Stimulated activated CD8-positive, alpha-beta memory T cell treated with anti-CD3 and anti-CD28 coated beads, Interleukin-2, amount 100 ng/mL, for 1 hour (primary cell): Measurements from ENCODE around the gene RAPGEF6.
"Not testable (repeated sequence)": the region's sequence is repeated elsewhere in the genome, so short reads cannot be mapped to it uniquely, and the experiment has no call there.

Source experiments
- DNase-seq, 2 donors: peaks; one replicate each; pipeline ENCODE4 v3.0.0-alpha.2; 2020; ENCODE audit warnings: low read depth in 2 of 2

The RAPGEF6 gene, protein sequence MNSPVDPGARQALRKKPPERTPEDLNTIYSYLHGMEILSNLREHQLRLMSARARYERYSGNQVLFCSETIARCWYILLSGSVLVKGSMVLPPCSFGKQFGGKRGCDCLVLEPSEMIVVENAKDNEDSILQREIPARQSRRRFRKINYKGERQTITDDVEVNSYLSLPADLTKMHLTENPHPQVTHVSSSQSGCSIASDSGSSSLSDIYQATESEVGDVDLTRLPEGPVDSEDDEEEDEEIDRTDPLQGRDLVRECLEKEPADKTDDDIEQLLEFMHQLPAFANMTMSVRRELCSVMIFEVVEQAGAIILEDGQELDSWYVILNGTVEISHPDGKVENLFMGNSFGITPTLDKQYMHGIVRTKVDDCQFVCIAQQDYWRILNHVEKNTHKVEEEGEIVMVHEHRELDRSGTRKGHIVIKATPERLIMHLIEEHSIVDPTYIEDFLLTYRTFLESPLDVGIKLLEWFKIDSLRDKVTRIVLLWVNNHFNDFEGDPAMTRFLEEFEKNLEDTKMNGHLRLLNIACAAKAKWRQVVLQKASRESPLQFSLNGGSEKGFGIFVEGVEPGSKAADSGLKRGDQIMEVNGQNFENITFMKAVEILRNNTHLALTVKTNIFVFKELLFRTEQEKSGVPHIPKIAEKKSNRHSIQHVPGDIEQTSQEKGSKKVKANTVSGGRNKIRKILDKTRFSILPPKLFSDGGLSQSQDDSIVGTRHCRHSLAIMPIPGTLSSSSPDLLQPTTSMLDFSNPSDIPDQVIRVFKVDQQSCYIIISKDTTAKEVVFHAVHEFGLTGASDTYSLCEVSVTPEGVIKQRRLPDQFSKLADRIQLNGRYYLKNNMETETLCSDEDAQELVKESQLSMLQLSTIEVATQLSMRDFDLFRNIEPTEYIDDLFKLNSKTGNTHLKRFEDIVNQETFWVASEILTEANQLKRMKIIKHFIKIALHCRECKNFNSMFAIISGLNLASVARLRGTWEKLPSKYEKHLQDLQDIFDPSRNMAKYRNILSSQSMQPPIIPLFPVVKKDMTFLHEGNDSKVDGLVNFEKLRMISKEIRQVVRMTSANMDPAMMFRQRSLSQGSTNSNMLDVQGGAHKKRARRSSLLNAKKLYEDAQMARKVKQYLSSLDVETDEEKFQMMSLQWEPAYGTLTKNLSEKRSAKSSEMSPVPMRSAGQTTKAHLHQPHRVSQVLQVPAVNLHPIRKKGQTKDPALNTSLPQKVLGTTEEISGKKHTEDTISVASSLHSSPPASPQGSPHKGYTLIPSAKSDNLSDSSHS (N-terminal part only)

DNA sequence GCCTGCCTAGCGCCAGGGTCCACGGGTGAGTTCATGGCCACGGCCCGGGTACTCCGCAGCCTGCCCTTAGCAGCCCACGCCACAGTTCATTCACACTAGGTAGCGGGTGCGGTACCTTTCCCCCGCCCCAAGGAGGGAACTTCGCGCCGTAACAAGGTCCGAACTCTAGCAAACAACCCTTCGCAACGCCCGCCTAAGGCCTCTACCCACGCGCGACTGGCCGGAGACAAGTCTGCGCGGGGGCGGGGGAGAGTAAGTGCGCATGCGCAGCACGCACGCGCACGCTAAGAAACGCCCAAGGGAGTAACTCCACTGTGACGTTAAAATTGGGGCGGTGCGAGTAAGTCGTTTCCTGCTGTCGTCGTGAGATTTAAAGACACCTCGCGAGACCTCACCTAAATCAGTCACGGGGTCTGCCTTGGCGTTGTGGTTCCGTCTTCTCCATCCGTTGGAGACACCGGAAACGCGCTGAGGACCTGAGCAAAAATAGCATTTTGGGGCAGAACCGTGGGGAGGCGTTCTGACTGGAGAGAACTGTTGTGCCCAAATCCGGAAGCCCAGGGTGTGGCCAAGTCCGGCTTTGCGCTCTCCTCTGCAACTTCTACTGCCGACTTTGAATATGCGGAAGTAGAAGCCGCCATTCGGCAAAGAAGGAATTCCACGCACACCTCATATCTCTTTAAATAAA is at the start of gene RAPGEF6:
RAPGEF6 (minus strand) TSS at position 234 of the 688 bp plus-strand sequence; CDS start at position 35, 199 bp downstream.
- peak; percentile 87 to 92 for DNase-seq

DNA sequence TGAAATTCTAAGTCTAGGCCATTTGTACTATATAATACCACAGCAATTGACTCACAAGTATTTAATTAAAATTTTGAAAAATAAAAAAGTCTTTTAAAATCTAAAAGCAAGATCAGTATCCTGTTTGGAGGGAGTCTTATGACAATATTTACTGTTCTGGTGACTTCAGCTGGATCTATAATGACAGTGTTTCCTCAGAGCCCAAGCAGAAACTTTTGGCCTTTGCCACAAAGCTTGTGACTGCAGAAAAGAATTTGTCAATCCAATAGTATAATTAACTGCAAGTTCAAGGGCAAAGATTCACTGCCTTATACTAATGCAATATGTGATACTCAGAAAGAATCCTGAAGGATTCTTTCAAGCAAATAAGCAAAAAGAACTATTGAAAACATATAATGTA is 49.6 kb upstream of the RAPGEF6 start:
- no peak for DNase-seq

DNA sequence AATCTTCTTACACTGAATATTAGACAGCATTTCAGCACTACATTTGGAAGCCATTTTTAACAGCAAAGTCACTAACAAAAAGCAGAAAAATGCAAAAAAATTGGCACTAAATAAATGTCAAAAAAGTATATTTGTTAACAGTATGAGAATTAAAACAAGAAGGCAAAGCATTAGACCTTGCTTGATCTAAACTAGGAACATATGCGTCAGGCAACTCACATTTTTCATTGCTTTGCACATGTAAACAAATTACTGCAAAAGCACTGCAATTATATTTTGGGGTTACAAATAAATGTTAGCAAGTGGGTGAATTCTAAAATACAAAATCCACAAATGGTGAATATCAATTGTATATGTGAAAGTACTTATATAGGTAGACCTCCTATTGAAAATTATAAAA is 49.0 kb upstream of the RAPGEF6 start:
- DNase-seq = no peak

DNA sequence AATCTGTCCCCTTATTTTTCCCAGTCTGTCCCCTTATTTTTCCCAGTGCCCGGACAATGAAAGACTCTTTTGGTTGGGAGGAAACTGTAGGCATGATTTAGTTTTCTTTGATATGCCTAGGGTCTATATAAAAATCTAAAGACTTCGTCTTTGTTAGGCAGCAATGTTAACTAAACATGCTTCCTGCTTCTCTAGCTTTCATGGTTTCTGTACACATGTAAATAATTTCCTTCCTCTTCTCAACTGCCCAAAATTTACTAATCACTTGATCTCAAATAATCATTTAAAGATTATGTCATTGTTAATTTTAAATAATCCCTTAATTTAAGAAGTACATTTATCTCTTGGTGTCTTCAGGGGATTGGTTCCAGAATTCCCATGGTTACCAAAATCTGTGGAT is 47.8 kb upstream of the RAPGEF6 start:
- DNase-seq = no peak

DNA sequence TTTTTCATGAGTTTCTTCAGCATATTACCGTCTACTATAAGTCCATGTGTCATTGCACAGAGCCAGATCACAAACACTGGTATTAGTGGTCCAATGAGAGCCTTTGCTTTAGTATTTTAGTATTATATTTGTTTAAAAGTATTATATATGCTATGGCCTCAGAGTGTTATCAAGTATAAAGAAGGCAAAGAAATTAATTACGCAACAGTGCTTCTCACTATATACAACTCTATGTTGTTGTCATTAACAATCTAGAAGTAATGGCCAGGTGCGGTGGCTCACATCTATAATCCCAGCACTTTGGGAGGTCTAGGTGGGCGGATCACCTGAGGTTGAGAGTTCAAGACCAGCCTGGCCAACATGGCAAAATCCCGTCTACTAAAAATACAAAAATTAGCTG is 47.1 kb upstream of the RAPGEF6 start:
- no peak for DNase-seq

DNA sequence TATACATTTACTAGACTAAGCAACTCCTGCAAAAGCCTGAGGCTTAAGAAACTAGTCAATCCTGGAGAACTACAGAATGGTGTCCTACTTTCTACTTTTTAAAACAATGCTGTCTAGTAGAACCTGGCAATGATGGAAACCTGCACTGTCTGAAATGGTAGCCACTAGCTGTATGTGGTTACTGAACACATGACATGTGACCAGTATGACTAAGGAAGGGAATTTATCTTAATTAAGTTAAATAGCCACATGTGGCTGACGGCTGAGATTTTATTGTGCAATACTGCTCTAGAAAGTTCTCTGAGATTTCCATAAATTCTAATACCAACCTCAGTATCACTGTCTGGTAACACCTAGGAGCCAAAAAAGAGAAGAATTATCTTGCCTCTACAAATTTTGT is 44.9 kb upstream of the RAPGEF6 start:
- DNase-seq = no peak

DNA sequence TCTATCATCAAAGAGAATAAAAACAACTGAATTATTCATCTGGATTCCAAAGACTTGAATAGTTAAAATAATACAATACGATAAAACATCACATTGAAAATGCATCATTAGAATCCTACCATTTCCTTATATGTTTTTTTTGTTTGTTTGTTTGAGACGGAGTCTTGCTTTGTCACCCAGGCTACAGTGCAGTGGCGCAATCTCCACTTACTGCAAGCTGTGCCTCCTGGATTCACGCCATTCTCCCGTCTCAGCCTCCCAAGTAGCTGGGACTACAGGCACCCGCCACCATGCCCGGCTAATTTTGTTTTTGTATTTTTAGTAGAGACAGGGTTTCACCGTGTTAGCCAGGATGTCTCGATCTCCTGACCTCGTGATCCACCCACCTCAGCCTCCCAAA is 43.2 kb upstream of the RAPGEF6 start:
- DNase-seq = not testable (repeated sequence)

DNA sequence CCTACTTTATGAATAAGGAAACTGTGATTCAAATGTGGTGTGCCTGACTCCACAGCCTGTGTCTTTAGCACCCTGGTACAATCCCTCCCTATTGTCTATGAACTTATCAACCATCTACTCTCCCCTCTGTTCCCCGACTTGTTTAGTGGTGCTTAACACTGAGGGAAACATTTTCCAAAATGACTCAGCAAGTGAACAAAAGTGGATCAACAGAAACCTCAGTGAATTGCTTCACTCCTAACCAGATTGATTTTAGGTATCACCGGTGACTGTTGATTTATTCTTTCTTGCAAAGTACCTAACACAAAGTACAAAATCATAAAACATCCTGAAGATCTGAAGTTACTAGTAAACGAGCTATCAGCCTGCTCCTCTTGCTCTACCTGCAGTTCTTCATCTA is 42.1 kb upstream of the RAPGEF6 start:
- DNase-seq = no peak

DNA sequence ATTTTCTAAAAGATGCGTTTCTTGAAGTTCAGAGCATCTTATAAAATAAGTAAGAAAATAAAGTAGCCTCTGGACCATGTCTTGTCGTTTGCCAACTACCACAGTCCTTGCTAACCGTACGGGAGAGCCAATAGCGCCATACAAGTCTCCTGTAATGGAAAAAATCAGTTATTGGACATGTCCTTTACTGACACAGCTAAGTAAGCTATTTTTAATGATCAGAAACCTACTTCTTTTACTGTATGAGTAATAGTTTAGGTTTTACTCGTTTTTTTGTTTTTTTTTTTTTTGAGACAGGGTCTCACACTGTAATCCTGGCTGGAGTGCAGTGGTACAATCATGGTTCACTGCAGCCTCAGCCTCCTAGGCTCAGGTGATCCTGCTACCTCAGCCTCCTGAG is 37.7 kb upstream of the RAPGEF6 start:
- DNase-seq = no peak

DNA sequence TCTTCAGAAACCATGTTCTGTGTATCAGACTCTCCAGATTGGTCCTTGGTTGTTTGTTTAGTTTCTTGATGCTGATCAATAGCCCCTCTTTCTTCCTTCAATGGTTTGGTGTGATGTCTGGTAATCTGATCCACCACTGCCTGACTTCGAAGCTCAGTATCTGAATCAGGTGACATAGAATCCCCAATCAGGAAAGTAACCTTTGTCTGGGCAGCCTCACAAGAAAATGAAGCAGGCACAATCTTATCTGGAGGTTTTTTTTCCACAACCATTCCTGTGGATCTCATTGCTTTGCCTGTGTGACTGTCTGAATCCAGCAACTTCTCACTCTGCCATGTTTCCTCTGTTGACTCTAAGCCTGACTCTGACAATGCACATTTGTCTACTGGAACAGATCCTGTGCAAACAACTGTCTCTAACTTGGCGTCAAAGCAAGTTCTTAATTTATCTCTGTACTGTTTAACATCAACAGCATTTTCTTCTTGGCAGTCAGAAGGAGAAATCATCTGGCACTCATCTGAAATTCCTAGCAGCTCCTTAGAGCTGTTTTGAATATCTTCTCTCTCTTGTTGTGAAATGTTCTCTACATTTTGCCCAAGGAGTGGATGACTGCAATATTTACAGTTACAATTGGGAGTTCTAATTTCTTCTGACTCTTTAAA is 37.1 kb upstream of the RAPGEF6 start:
- no peak for DNase-seq

DNA sequence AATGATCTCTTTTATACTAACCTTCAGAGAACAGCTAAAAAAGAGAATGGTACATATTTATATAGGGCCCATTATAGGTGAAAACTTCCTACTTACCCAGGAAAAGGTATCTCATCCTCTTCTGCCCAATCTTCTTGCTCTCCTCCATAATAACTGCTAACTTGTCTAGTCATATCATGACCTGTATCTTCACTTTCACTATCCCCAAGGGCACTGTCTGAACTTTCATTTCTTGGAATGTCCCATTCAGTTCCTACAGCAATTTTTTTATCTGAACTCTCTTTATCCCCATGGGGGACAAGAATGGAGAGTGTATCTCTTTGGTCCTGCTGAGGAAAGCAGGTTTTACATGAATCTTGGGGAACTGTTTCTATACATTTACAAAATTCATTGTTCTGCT is 36.4 kb upstream of the RAPGEF6 start:
- DNase-seq = no peak

DNA sequence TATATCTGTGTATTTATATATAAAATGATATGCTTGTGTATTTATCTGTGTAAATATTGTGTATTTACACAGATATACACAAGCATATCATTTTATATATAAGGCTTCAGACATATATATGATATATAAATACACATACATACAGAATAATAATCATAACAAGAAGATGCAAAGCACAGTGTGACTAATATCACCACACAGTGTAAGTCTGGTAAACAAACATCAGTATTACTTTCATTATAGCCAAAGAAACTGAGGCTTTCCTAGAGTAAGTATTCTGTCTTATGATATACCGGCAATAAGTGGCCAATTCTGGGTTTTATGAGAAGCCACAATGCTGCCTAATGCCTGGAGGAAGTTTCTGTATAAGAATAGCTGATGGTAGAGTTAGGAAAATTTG is 29.9 kb upstream of the RAPGEF6 start:
- no peak for DNase-seq

DNA sequence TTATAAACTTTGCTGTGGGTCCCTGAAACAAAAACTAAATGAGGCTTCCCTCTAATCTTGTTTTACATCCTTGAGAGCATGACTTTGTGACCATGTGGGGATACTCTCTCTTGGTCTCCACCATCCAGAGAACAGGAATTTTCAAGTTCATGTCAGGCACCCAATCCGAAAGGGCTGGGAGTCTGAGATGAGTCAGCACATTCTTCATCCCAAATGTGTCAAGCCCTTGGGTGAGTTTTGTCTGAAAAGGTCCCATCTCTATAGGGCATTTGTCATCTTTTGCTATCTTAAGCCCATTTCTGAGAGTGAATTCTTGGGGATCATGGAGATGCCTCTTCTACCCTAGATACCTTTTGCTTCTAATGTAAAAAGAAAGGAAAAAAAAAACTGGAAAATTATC is 26.9 kb upstream of the RAPGEF6 start:
- DNase-seq = no peak

DNA sequence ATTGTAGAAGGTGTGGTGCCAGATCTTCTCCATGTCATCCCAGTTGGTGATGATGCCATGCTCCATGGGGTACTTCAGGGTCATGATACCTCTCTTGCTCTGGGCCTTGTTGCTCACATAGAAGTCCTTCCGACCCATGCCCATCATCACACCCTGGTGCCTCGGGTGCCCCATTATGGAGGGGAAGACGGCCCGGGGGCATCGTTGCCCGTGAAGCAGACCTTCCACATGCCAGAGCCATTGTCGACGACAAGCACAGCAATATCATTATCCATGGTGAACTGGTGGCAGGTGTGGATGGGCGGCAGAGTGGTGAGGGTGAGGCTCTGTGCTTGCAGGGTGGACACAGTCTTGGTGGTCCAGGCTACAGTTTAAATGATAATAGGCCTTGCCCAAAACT is 24.8 kb upstream of the RAPGEF6 start:
- no peak for DNase-seq

DNA sequence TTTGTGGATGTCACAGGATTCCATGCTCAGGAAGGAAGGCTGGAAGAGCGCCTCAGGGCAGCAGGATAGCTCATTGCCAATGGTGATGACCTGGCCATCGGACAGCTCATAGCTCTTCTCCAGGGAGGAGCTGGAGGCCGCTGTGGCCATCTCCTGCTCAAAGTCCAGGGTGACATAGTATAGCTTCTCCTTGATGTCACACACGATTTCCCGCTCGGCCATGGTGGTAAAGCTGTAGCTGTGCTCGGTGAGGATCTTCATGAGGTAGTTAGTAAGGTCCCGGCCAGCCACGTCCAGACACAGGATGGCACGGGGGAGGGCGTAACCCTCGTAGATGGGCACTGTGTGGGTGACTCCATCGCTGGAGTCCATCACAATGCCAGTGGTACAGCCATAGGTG is 24.3 kb upstream of the RAPGEF6 start:
- no peak for DNase-seq

DNA sequence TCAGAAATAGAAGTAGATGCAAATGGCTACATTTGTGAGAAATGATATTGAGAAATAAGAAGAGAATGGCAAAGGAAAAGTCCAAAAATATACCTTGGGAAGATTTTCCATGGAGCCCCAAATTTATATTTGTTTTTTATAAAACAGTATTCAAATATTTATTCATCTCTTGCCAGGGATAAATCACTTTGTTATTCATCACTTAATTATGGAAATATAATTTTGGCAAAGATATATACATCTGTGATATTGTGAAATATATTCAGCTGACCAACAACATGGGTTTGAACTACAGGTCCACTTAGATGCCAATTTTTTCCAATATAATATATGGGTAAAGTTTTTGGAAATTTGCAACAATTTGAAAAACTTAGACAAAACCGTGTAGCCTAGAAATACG is 19.7 kb upstream of the RAPGEF6 start:
- DNase-seq = no peak

DNA sequence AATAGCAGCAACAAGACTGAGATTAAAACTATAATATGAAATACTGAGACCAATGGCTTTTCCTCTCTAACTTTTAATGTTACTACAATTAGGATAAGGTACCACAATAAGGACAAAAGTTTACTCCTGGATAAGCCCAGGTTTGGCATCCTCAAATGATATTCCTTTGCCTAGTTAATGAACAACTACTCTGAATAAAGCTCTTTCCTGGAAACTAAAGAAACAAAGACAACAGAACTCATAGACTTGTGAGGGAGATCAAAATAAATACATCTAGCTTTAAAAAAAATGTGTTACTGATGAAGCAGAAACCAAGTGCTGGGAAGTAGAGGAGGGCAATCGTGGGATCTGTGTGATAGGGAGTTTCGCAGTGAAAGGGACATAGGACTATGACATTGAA is 19.3 kb upstream of the RAPGEF6 start:
- DNase-seq = no peak

DNA sequence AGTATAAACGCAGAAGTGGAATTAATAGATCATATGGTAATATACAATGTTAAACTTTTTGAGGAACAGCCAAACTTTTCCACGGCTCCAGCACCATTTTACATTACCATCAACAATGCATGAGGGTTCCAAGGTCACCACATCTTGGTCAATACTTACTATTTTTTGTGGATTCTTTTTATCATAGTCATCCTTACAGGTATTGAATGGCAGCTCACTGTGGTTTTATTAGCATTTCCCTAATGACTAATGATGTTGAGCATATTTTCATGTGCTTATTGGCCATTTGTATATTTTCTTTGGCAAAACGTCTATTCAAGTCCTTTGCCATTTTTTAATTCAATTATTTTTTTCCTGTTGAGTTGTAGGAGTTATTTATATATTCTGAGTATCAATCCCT is 14.1 kb upstream of the RAPGEF6 start:
- no peak for DNase-seq

DNA sequence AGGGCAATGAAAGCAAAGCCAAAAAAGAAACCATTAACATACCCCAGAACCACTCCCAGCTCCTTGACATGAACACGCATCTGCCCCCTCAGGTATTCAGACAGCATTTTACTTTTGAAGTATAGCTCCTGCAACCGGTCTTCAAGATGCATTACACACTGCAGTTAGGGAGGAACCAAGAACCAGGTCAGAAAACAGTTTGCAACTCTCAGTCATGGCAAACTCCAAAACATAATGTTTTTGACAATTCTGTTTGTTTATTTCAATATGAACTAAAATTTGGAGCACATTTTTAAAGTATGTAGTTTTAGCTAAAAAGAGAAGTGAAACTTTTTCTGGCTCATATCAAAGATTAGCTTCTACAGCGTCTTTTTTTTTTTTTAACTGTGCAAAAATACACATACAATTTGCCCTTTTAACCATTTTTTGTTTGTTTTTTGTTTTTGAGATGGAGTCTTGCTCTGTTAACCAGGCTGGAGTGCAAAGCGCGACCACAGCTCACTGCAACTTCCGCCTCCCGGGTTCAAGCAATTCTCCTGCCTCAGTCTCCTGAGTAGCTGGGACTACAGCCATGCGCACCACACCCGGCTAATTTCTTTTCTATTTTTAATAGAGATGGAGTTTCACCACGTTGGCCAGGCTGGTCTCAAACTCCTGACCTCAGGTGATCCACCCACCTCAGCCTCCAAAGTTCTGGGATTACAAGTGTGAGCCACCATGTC is 12.2 kb upstream of the RAPGEF6 start:
- no peak for DNase-seq

DNA sequence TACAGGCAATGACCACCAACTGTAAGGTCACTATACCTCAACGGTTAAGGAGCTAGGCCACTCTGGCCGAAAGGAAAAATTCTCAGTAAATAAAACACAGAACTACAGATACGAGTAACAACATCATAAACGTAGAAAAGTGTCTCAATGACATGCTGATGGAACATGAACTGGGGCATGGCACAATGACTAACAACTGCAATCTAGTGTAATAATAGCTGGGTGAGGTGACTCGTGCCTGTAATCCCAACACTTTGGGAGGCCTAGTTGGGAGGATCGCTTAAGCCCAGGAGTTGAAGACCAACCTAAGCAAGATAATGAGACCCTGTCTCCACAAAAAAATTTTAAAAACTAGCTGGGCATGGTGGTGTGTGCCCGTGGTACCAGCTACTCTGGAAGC is 9.8 kb upstream of the RAPGEF6 start:
- DNase-seq = no peak
